Epithelial cell of proximal tubule (primary cell): ENCODE data around the gene PANK4. TPM values are rescaled to one million over a fixed set of nuclear protein-coding genes. Genes with fewer than 3 reads are reported as not detected.
A peak's percentile ranks its signal among the peaks of the same experiment; 100 is the strongest.

Source experiments
- DNase-seq: peaks from one replicate; pipeline ENCODE4 v3.0.0-alpha.2; 2011; ENCODE audit warnings: low read depth
- H3K4me3 ChIP-seq: 2 replicates; pipeline ENCODE4 v1.5.1; 2011; ENCODE audit warnings: low read depth, mild to moderate bottlenecking, low read length
- total RNA-seq: library from RNA; depleted of rRNA; stranded (reverse); fragments of >200 nt; gene quantifications from 2 replicates; pipeline ENCODE4 v1.2.3, GENCODE V29; 2015
- TF ChIP-seq, protein P1 (sequence below): conservative IDR thresholded peaks from 2 replicates; pipeline ENCODE4 v1.5.1; 2012; ENCODE audit warnings: low read depth, mild to moderate bottlenecking, low read length

Gene PANK4
- total RNA-seq, 1 donor from 2014 or later, result 29.8 TPM

DNA sequence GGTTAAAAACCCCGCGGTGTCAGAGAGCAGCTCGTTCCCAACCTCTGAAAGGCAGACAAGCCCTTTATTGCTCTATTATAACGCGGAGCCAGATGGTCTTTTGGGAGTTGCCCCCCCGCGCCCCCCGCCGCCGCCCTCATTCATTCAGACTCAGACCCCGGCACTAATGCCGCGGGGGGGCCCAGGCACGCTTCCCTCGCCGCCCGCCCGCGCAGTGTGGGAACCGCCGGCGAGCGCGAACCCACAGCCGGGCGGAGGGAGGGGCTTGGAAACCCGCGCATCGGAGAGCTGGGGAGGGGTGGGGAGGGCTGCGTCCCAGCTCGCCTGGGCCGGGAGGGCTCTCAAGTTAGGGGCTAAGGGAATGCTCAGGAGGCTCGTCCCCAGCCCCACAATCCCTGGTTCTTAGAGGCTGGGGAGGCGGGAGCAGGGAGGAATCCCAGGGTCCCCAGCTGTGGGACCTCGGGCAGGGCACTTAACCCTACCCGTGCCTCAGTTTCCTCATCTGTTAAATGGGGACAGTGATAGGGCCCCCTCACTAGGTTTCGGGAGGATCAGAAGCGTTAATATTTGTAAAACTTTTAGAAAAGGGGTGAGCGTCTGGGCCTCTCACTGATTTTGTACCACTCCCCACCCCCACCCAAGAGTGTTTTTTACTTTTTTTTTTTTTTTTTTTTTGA, 14.6 kb upstream of the PANK4 start:
- H3K4me3 ChIP-seq, result no peak overlapping the region
- no peak for DNase-seq
- TF ChIP-seq, protein P1, sequence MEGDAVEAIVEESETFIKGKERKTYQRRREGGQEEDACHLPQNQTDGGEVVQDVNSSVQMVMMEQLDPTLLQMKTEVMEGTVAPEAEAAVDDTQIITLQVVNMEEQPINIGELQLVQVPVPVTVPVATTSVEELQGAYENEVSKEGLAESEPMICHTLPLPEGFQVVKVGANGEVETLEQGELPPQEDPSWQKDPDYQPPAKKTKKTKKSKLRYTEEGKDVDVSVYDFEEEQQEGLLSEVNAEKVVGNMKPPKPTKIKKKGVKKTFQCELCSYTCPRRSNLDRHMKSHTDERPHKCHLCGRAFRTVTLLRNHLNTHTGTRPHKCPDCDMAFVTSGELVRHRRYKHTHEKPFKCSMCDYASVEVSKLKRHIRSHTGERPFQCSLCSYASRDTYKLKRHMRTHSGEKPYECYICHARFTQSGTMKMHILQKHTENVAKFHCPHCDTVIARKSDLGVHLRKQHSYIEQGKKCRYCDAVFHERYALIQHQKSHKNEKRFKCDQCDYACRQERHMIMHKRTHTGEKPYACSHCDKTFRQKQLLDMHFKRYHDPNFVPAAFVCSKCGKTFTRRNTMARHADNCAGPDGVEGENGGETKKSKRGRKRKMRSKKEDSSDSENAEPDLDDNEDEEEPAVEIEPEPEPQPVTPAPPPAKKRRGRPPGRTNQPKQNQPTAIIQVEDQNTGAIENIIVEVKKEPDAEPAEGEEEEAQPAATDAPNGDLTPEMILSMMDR, result no peak

DNA sequence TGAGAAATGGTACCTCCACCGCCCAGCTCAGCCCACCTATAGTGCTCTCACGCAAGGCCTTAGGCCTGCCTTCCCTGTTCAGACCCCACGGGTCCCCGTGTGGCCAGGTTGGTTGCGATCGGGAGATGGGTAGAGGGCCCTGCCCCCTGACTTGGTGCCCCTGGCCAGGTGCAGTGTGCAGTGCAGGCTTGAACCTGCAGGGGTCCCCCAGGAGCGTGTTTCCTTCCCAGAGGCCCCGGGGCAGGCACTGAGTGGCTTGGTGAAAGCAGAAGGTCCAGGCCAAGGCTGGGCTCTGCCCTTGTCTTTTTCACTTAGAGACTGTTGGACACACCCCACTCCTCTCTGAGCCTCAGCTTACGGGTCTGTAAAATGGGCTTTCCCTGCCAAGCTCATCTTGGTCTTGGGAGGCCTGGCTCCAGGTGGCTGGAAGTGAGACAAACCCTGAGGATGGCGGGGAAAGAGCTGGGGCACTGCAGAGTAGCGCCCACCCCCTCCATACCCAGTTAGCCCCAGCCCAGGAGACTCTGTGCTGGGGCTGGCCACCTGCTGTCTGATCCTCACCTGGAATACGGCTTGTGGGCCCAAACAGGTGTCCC, 13.0 kb upstream of the PANK4 start:
- TF ChIP-seq, protein P1, result peak; percentile 34
- no peak for DNase-seq
- H3K4me3 ChIP-seq, result no peak overlapping the region

DNA sequence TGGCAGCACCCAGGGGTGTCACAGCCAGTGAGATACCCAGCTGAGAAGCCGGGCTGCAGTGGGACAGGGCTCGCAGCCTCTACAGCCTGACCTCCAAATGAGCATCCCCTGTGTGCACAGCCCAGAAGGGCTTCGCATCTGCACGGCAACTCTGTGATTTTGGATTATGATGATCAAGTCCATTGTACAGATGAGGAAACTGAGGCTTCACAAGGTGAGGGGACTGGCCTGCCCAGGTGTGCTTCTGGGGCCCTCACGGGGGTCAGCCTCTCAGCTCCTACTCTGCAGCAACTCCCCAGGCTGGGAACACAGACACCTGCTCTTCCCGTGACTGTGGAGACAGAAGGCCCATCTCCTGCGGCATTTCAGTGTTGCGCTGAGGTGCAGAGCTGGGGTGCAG, 12.5 kb upstream of the PANK4 start:
- no peak for DNase-seq
- TF ChIP-seq, protein P1, result no peak
- H3K4me3 ChIP-seq, result no peak overlapping the region

- no peak overlapping the region for H3K4me3 ChIP-seq
Measured at GRCh38 chr1:2538376-2538775, 12.0 kb upstream of the PANK4 start.

GRCh38 chr1:2537784-2538115, 11.4 kb upstream of the PANK4 start:
- no peak overlapping the region for H3K4me3 ChIP-seq
- DNase-seq, result no peak
- TF ChIP-seq, protein P1, result no peak

More at GRCh38 chr1:2538376-2538775, 12.0 kb upstream of the PANK4 start:
- DNase-seq, result no peak
- TF ChIP-seq, protein P1, result no peak

DNA sequence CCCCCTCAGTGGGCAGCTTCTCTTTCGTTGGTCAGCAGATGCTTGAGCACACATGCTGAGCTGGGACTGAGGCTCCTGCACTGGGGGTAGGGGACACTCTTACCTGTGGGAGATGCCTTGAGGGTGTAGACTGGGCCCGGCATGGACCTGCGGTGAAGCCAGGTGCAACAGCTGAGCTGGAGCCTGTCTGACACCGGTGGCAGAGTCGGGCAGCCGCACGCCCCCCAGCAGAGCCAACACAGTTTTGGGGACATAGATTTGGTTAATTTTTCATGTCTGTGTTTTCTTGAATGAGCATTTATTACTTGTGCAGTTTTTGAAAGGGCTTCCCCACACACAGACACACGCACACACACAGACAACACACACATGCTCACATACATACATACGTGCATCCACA, 9.6 kb upstream of the PANK4 start:
- TF ChIP-seq, protein P1, result no peak
- no peak overlapping the region for H3K4me3 ChIP-seq
- DNase-seq, result no peak

- H3K4me3 ChIP-seq, result no peak overlapping the region
- TF ChIP-seq, protein P1, result no peak
- no peak for DNase-seq
Measured at GRCh38 chr1:2535455-2535854, 9.1 kb upstream of the PANK4 start.
